ENCODE data around the gene CCKAR.

The CCKAR gene

GRCh38 chr4:26468977-26469376 is 21.3 kb downstream of the CCKAR start:
- TF ChIP-seq CTCF (IDR thresholded peaks at IDR 0.05; ENCODE audit: insufficient read depth, missing control alignments) = no peak
- DNase-seq (ENCODE audit: insufficient read length, low spot score) = no peak
- no peak for FAIRE-seq

- FAIRE-seq (no peak), DNase-seq (ENCODE audit: insufficient read length, low spot score) (no peak)
- TF ChIP-seq CTCF (IDR thresholded peaks at IDR 0.05; ENCODE audit: insufficient read depth, missing control alignments) = no peak
Measured at GRCh38 chr4:26468283-26468949, 21.9 kb downstream of the CCKAR start.

- TF ChIP-seq CTCF (IDR thresholded peaks at IDR 0.05; ENCODE audit: insufficient read depth, missing control alignments) = no peak
- FAIRE-seq (no peak), DNase-seq (ENCODE audit: insufficient read length, low spot score) (no peak)
Measured at GRCh38 chr4:26467724-26468123, 22.6 kb downstream of the CCKAR start.

GRCh38 chr4:26466578-26467270 is 23.6 kb downstream of the CCKAR start:
- FAIRE-seq (no peak), DNase-seq (ENCODE audit: insufficient read length, low spot score) (no peak)
- TF ChIP-seq CTCF (IDR thresholded peaks at IDR 0.05; ENCODE audit: insufficient read depth, missing control alignments) = no peak

- DNase-seq (ENCODE audit: insufficient read length, low spot score) (no peak), FAIRE-seq (no peak)
- TF ChIP-seq CTCF (IDR thresholded peaks at IDR 0.05; ENCODE audit: insufficient read depth, missing control alignments) = no peak
Measured at GRCh38 chr4:26464420-26465095, 25.7 kb downstream of the CCKAR start.

- FAIRE-seq (no peak), DNase-seq (ENCODE audit: insufficient read length, low spot score) (no peak)
- TF ChIP-seq CTCF (IDR thresholded peaks at IDR 0.05; ENCODE audit: insufficient read depth, missing control alignments) = no peak
Measured at GRCh38 chr4:26463386-26463785, 26.9 kb downstream of the CCKAR start.

- DNase-seq (ENCODE audit: insufficient read length, low spot score) (no peak), FAIRE-seq (no peak)
- TF ChIP-seq CTCF (IDR thresholded peaks at IDR 0.05; ENCODE audit: insufficient read depth, missing control alignments) = no peak
Measured at GRCh38 chr4:26462874-26463273, 27.4 kb downstream of the CCKAR start.

All from D721Med (cell line).